ENCODE data around the gene WFDC1. TPM values are rescaled to one million over a fixed set of nuclear protein-coding genes. Genes with fewer than 3 reads are reported as not detected.

Gene WFDC1
- total and polyA plus RNA-seq, 2 donors (not counting 3 experiments of a cell fraction or from before 2014, with no cell fraction given), result not detected

DNA sequence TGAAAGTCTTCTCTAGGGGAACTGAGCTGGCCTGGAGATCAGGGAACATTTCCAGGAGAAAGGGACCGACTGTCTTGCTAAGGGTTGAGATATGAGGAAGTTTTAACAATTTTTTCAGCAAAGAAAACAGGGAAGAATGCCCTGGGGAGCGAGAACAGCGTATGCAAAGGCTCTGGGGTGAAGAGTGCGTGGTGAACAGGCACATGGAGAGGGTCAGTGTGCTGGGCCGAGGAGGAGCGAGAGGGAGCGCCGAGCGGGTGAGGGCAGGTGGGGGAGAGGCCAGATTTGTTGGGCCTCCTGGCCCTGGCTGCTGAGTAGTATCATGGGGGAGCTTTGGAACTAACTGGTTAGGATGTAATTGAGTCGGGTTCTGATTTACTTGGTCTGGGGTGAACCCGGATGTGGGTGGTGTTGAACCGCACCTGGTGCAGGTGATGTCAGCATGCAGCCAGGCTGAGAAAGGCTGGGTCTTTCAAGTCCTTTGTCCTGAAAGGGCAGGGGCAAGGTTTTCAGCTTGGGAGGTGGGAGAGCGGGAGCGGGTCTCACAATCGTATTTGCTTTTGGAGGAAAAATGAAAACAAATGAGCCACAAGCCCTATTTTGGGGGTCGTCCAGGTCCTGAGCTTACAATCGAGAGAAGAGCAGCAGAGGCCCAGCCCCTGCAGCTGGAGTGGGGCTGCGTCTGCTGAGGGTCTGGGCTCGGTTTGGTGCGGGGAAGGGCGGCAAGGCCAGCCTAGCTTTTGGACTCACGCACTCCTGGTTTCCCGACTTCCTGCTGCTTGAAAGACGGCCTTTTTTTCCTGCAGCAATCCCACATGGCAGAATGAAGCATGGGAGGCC lies 11.1 kb upstream of the WFDC1 start:
- Histone ChIP-seq H3K27me3 (ENCODE audit: control insufficient read depth in 2 of 2, insufficient read depth in 2 of 2, low read length in 2 of 2) (peaks cover 0 to 3% of the 10 kb centered on the region in 2 experiments), H4K20me1 (replicated peaks; ENCODE audit: control insufficient read depth, extremely low read depth, insufficient read depth, low read length) (no peaks in the 10 kb centered on the region), H3K9ac (replicated peaks; ENCODE audit: extremely low read depth, insufficient read depth, low read length) (no peak overlapping the region), H3K4me3 (replicated peaks in 1 of 3; ENCODE audit: insufficient read depth in 1 of 3, low read depth in 1 of 3, low read length in 3 of 3) (no peak overlapping the region), H3K36me3 (ENCODE audit: control insufficient read depth in 2 of 2, extremely low read depth in 1 of 2, insufficient read depth in 2 of 2, low read length in 2 of 2) (no peaks in the 10 kb centered on the region), H3K79me2 (ENCODE audit: control insufficient read depth, insufficient read depth, low read length) (no peaks in the 10 kb centered on the region), H3K4me2 (ENCODE audit: insufficient read depth, low read length) (no peak overlapping the region), H2AFZ (ENCODE audit: low read depth, low read length) (no peak overlapping the region), H3K4me1 (ENCODE audit: control insufficient read depth, extremely low read depth, insufficient read depth, low read length) (no peaks in the 10 kb centered on the region), H3K9me1 (replicated peaks; ENCODE audit: control insufficient read depth, extremely low read depth, insufficient read depth, low read length) (no peaks in the 10 kb centered on the region), H3K27ac (ENCODE audit: insufficient read depth, low read depth, low read length) (no peak overlapping the region), H3K9me3 (replicated peaks; ENCODE audit: control insufficient read depth, insufficient read depth, low read length) (no peaks in the 10 kb centered on the region)
- no TSS peak for BruUV-seq (replicated peaks)
- TF ChIP-seq POLR2A (IDR thresholded peaks at IDR 0.05; ENCODE audit: low read depth, low read length) (no peak), GATA2 (IDR thresholded peaks at IDR 0.05; ENCODE audit: insufficient read depth, insufficient read length, low read depth, low read length) (no peak), JUN (IDR thresholded peaks at IDR 0.05; ENCODE audit: borderline replicate concordance, insufficient read depth, insufficient read length, low read depth) (no peak), FOS (IDR thresholded peaks at IDR 0.05; ENCODE audit: borderline replicate concordance, insufficient read depth, low read length) (no peak), POLR2AphosphoS5 (IDR thresholded peaks at IDR 0.05; ENCODE audit: insufficient read depth, low read depth, low read length) (no peak), EZH2 (IDR thresholded peaks at IDR 0.05; ENCODE audit: borderline replicate concordance, low read depth, low read length, severe bottlenecking) (no peak), MYC (IDR thresholded peaks at IDR 0.05; ENCODE audit: low read depth, low read length) (no peak)
- TF ChIP-seq, protein P1, sequence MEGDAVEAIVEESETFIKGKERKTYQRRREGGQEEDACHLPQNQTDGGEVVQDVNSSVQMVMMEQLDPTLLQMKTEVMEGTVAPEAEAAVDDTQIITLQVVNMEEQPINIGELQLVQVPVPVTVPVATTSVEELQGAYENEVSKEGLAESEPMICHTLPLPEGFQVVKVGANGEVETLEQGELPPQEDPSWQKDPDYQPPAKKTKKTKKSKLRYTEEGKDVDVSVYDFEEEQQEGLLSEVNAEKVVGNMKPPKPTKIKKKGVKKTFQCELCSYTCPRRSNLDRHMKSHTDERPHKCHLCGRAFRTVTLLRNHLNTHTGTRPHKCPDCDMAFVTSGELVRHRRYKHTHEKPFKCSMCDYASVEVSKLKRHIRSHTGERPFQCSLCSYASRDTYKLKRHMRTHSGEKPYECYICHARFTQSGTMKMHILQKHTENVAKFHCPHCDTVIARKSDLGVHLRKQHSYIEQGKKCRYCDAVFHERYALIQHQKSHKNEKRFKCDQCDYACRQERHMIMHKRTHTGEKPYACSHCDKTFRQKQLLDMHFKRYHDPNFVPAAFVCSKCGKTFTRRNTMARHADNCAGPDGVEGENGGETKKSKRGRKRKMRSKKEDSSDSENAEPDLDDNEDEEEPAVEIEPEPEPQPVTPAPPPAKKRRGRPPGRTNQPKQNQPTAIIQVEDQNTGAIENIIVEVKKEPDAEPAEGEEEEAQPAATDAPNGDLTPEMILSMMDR (IDR thresholded peaks at IDR 0.05; ENCODE audit: extremely low read depth in 1 of 2, insufficient read depth in 1 of 2, low read depth in 1 of 2, low read length in 2 of 2), result no peak
- TF ChIP-seq, protein P2, sequence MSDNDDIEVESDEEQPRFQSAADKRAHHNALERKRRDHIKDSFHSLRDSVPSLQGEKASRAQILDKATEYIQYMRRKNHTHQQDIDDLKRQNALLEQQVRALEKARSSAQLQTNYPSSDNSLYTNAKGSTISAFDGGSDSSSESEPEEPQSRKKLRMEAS (IDR thresholded peaks at IDR 0.05; ENCODE audit: insufficient read depth, insufficient read length), result no peak
- CTCF ChIA-PET, result no interaction called here
- FAIRE-seq, result no peak
- intact Hi-C loops (cut with micrococcal nuclease), result no loop called here
- POLR2A ChIA-PET, result no interaction called here
- dilution Hi-C loops (cut with MboI; ENCODE audit: extremely low pct_ligation_motif_present, low sequenced_read_pairs), result no loop called here
- no peak for DNase-seq (ENCODE audit: low read depth, low spot score)
